Measurements from ENCODE around the gene RAB11FIP3. TPM values are rescaled to one million over a fixed set of nuclear protein-coding genes. Genes with fewer than 3 reads are reported as not detected.

Gene RAB11FIP3
- total and polyA plus RNA-seq, 10 of the 15 experiments (the other 5 are each of a cell fraction or from before 2014, with no cell fraction given), result 1.2 to 27.3 (median 7.7) TPM

DNA sequence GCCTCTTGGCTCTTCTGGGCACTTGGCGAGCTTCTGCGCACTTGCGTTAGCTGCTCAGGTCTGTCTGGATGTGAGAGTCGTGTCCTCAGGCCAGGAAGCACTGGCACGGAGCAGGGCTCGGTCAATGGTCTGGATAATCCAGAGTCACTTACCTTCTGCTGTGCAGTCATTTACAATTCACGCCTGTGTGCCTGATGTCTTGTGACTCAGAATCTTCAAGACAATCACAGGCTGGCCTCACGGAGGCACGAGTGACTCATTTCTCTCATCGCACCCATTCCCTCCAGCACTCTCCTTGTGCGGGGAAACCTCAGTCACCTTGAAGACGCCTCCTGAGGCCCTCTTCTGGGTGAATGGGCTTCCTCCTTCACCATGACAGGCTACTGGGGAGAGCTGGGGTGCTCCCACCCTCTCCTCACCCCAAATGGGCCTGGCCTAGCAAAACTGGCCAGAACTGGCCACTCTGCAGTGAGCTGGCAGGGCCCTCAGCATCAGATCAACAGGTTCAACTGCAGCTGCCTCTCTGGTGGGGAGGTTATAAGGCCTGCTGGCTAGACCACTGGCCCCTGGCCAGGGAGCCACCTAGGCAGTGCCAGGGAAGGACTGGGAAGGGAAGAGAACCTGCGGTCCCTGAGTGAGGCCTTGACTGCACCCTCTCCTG is 100.2 kb downstream of the RAB11FIP3 start (continued):
- TF ChIP-seq, protein P1, sequence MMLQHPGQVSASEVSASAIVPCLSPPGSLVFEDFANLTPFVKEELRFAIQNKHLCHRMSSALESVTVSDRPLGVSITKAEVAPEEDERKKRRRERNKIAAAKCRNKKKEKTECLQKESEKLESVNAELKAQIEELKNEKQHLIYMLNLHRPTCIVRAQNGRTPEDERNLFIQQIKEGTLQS (IDR thresholded peaks at IDR 0.05; ENCODE audit: borderline replicate concordance, extremely low read depth, low read depth, low read length), result no peak
- no peak for TF ChIP-seq RAD51 (IDR thresholded peaks at IDR 0.05)
- 0 out of 2 replicates have a peak, but pooled peaks have one; percentile 59 for TF ChIP-seq EED (IDR thresholded peaks at IDR 0.05; ENCODE audit: low read depth)
- TF ChIP-seq EZH2 (IDR thresholded peaks at IDR 0.05; ENCODE audit: borderline replicate concordance, control insufficient read depth, low read depth, low read length), result no peak
- TF ChIP-seq, protein P2, sequence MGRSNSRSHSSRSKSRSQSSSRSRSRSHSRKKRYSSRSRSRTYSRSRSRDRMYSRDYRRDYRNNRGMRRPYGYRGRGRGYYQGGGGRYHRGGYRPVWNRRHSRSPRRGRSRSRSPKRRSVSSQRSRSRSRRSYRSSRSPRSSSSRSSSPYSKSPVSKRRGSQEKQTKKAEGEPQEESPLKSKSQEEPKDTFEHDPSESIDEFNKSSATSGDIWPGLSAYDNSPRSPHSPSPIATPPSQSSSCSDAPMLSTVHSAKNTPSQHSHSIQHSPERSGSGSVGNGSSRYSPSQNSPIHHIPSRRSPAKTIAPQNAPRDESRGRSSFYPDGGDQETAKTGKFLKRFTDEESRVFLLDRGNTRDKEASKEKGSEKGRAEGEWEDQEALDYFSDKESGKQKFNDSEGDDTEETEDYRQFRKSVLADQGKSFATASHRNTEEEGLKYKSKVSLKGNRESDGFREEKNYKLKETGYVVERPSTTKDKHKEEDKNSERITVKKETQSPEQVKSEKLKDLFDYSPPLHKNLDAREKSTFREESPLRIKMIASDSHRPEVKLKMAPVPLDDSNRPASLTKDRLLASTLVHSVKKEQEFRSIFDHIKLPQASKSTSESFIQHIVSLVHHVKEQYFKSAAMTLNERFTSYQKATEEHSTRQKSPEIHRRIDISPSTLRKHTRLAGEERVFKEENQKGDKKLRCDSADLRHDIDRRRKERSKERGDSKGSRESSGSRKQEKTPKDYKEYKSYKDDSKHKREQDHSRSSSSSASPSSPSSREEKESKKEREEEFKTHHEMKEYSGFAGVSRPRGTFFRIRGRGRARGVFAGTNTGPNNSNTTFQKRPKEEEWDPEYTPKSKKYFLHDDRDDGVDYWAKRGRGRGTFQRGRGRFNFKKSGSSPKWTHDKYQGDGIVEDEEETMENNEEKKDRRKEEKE (IDR thresholded peaks at IDR 0.05), result peak; percentile 72; the same call in 1 of the 2 replicates
- TF ChIP-seq, protein P3, sequence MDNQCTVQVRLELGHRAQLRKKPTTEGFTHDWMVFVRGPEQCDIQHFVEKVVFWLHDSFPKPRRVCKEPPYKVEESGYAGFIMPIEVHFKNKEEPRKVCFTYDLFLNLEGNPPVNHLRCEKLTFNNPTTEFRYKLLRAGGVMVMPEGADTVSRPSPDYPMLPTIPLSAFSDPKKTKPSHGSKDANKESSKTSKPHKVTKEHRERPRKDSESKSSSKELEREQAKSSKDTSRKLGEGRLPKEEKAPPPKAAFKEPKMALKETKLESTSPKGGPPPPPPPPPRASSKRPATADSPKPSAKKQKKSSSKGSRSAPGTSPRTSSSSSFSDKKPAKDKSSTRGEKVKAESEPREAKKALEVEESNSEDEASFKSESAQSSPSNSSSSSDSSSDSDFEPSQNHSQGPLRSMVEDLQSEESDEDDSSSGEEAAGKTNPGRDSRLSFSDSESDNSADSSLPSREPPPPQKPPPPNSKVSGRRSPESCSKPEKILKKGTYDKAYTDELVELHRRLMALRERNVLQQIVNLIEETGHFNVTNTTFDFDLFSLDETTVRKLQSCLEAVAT (IDR thresholded peaks at IDR 0.05), result no peak
- peak; percentile 74; the same call in 1 of the 2 replicates for TF ChIP-seq DPF2 (IDR thresholded peaks at IDR 0.05)
- TF ChIP-seq SP1 (IDR thresholded peaks at IDR 0.05; ENCODE audit: low read depth, low read length), result peak; percentile 46
- TF ChIP-seq HDGF (IDR thresholded peaks at IDR 0.05), result no peak
- TF ChIP-seq BCL11A (IDR thresholded peaks at IDR 0.05; ENCODE audit: low read depth, low read length), result 0 out of 2 replicates have a peak, but pooled peaks have one; percentile 46
- TF ChIP-seq CREB1 (IDR thresholded peaks at IDR 0.05; ENCODE audit: low read depth), result peak; percentile 49; the same call in 1 of the 2 replicates
- TF ChIP-seq WRNIP1 (IDR thresholded peaks at IDR 0.05; ENCODE audit: borderline replicate concordance, low read depth, low read length), result no peak; the same call in 1 of the 2 replicates
- no peak for TF ChIP-seq MTA3 (IDR thresholded peaks at IDR 0.05; ENCODE audit: borderline replicate concordance, low read length)
- no peak; the same call in 1 of the 2 replicates for TF ChIP-seq STAT1 (conservative IDR thresholded peaks at IDR 0.05)
- TF ChIP-seq BHLHE40 (IDR thresholded peaks at IDR 0.05; ENCODE audit: borderline replicate concordance in 1 of 2, low read depth in 2 of 2, low read length in 1 of 2), result peak; percentile 83 to 92
- TF ChIP-seq POLR2AphosphoS5 (IDR thresholded peaks at IDR 0.05; ENCODE audit: low read length), result 0 out of 2 replicates have a peak, but pooled peaks have one; percentile 44
- no peak for TF ChIP-seq NR2C2 (IDR thresholded peaks at IDR 0.05; ENCODE audit: borderline replicate concordance, control insufficient read depth, insufficient read length, low read depth)
- no peak for TF ChIP-seq CBFB (IDR thresholded peaks at IDR 0.05; ENCODE audit: low read depth)
- no peak for TF ChIP-seq SMAD1 (IDR thresholded peaks at IDR 0.05; ENCODE audit: low read depth, partially characterized antibody)
- no peak for TF ChIP-seq MEF2B (IDR thresholded peaks at IDR 0.05; ENCODE audit: partially characterized antibody, poor library complexity, severe bottlenecking)
- TF ChIP-seq POLR2AphosphoS2 (IDR thresholded peaks at IDR 0.05; ENCODE audit: low read depth, low read length), result 0 out of 2 replicates have a peak, but pooled peaks have one; percentile 13
- no peak for TF ChIP-seq KAT2A (conservative IDR thresholded peaks at IDR 0.05; ENCODE audit: control insufficient read depth, low read depth, low read length)
- peak; percentile 58; the same call in 1 of the 2 replicates for TF ChIP-seq SIN3A (IDR thresholded peaks at IDR 0.05; ENCODE audit: low read depth, low read length)
- TF ChIP-seq SUPT20H (IDR thresholded peaks at IDR 0.05; ENCODE audit: borderline replicate concordance, control insufficient read depth, low read depth, low read length), result no peak
- no peak; the same call in 1 of the 2 replicates for TF ChIP-seq GATAD2B (conservative IDR thresholded peaks at IDR 0.05; ENCODE audit: low read depth)
- peak; percentile 57 for TF ChIP-seq POLR2A (IDR thresholded peaks at IDR 0.05; ENCODE audit: low read depth, low read length)
- TF ChIP-seq CHD2 (IDR thresholded peaks at IDR 0.05; ENCODE audit: borderline replicate concordance, low read depth, low read length), result no peak; the same call in 1 of the 2 replicates
